Measurements from ENCODE around the gene AGAP4.
"Not testable (repeated sequence)": the region's sequence is repeated elsewhere in the genome, so short reads cannot be mapped to it uniquely, and the experiment has no call there.

Gene AGAP4

GRCh38 chr10:45811075-45811474 lies 36.2 kb downstream of the AGAP4 start:
- Mint-ChIP-seq H3K4me1 (no peaks in the 10 kb centered on the region), H3K27ac (no peak overlapping the region), H3K4me3 (no peak overlapping the region), H3K27me3 (peaks cover 1% of the 10 kb centered on the region), H3K9me3 (no peaks in the 10 kb centered on the region), H3K36me3 (no peaks in the 10 kb centered on the region)

- Mint-ChIP-seq H3K4me3 (no peak overlapping the region), H3K27ac (no peak overlapping the region), H3K27me3 (peaks cover 1% of the 10 kb centered on the region), H3K36me3 (no peaks in the 10 kb centered on the region), H3K9me3 (no peaks in the 10 kb centered on the region), H3K4me1 (no peaks in the 10 kb centered on the region)
Observed at GRCh38 chr10:45809837-45810236, 37.5 kb downstream of the AGAP4 start.

- not testable (repeated sequence) for H3K36me3 Mint-ChIP-seq, H3K27ac Mint-ChIP-seq
Observed at GRCh38 chr10:45804996-45805395, 42.3 kb downstream of the AGAP4 start.

GRCh38 chr10:45803060-45804010 lies 44.0 kb downstream of the AGAP4 start:
- H3K9me3 Mint-ChIP-seq, H3K4me3 Mint-ChIP-seq, H3K36me3 Mint-ChIP-seq, H3K27me3 Mint-ChIP-seq, H3K4me1 Mint-ChIP-seq, H3K27ac Mint-ChIP-seq: not testable (repeated sequence)

More at GRCh38 chr10:45804996-45805395, 42.3 kb downstream of the AGAP4 start:
- not testable (repeated sequence) for H3K9me3 Mint-ChIP-seq, H3K4me1 Mint-ChIP-seq, H3K4me3 Mint-ChIP-seq, H3K27me3 Mint-ChIP-seq

- H3K27me3 Mint-ChIP-seq, H3K4me1 Mint-ChIP-seq, H3K9me3 Mint-ChIP-seq, H3K27ac Mint-ChIP-seq, H3K4me3 Mint-ChIP-seq: not testable (repeated sequence)
- peaks cover 14% of the 10 kb centered on the region for H3K36me3 Mint-ChIP-seq
Observed at GRCh38 chr10:45794761-45795160, 52.5 kb downstream of the AGAP4 start.

- not testable (repeated sequence) for H3K4me1 Mint-ChIP-seq, H3K4me3 Mint-ChIP-seq, H3K9me3 Mint-ChIP-seq, H3K27me3 Mint-ChIP-seq
- Mint-ChIP-seq H3K27ac (peak overlapping the region; percentile 91), H3K36me3 (peaks cover 17% of the 10 kb centered on the region)
Observed at GRCh38 chr10:45790694-45791426, 56.4 kb downstream of the AGAP4 start.

- peaks cover 17% of the 10 kb centered on the region for H3K36me3 Mint-ChIP-seq
- H3K4me1 Mint-ChIP-seq, H3K27ac Mint-ChIP-seq: not testable (repeated sequence)
Observed at GRCh38 chr10:45789991-45790390, 57.3 kb downstream of the AGAP4 start.

GRCh38 chr10:45787212-45787741 lies 60.0 kb downstream of the AGAP4 start:
- H3K27me3 Mint-ChIP-seq, H3K9me3 Mint-ChIP-seq, H3K4me3 Mint-ChIP-seq, H3K27ac Mint-ChIP-seq, H3K4me1 Mint-ChIP-seq: not testable (repeated sequence)
- H3K36me3 Mint-ChIP-seq = peaks cover 11% of the 10 kb centered on the region

More at GRCh38 chr10:45789991-45790390, 57.3 kb downstream of the AGAP4 start:
- H3K9me3 Mint-ChIP-seq, H3K4me3 Mint-ChIP-seq, H3K27me3 Mint-ChIP-seq: not testable (repeated sequence)

- not testable (repeated sequence) for H3K9me3 Mint-ChIP-seq, H3K27me3 Mint-ChIP-seq, H3K4me1 Mint-ChIP-seq, H3K4me3 Mint-ChIP-seq, H3K27ac Mint-ChIP-seq, H3K36me3 Mint-ChIP-seq
Observed at GRCh38 chr10:45786217-45786616, 61.1 kb downstream of the AGAP4 start.
